GM12865 (cell line): ENCODE results near the gene IDI2.

Experiments used
- DNase-seq: peaks from one replicate; pipeline ENCODE4 v3.0.0; 2010; ENCODE audit warnings: low read depth
- H3K4me3 ChIP-seq: 2 replicates; pipeline ENCODE4 v1.5.1; 2011; ENCODE audit warnings: mild to moderate bottlenecking, low read depth, low read length, control low read depth
- CTCF ChIP-seq: IDR thresholded peaks from 2 replicates; pipeline ENCODE4 v1.5.1; 2011; ENCODE audit warnings: low read length, control low read depth, low read depth, inconsistent platforms; ENCODE audit not compliant: insufficient read depth; ENCODE audit errors: missing control alignments

The IDI2 gene

DNA sequence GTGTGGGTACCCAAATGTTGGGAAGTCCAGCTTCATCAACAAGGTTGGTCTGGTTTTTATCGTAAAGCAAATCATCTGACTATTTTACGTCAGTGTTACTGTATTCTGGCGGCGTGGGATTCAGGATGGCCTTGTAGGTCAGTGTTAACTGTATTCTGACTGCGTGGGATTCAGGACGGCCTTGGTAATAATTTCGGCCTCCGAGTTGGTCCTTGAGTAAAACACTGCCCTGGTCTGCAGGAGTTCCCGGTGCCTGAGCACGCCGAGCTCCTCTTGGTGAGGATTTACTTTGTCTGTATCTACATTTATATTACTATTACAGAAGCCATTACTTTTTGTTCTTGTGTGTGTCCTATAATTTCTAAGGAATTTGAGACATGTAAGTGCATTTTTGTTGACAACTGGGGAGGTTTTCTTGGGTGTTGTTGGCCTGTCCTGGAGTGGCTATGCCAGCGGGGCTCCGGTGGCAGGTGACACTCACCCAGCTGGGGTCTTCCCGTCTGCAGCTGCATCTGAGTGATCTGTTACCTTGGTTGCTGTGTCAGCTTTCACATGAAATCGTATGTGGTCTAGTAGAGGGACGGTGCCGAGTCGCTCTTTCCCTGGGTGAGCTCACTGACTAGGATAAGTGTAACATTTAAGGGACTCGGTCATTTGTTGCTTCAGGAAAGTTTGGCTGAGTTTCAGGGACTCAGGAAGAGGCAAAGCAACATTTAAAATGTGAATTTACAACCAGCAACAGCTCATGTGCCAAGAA lies 28.2 kb downstream of the IDI2 start:
- no peak for DNase-seq
- no peak for TF ChIP-seq CTCF
- no peak overlapping the region for H3K4me3 ChIP-seq

GRCh38 chr10:996031-996430 lies 29.6 kb downstream of the IDI2 start:
- no peak for DNase-seq
- no peak for TF ChIP-seq CTCF
- no peak overlapping the region for H3K4me3 ChIP-seq

- no peak overlapping the region for H3K4me3 ChIP-seq
- no peak for TF ChIP-seq CTCF
- no peak for DNase-seq
Observed at GRCh38 chr10:995559-995926, 30.1 kb downstream of the IDI2 start.

GRCh38 chr10:994836-995558 lies 30.7 kb downstream of the IDI2 start:
- no peak overlapping the region for H3K4me3 ChIP-seq
- DNase-seq: no peak
- no peak for TF ChIP-seq CTCF

DNA sequence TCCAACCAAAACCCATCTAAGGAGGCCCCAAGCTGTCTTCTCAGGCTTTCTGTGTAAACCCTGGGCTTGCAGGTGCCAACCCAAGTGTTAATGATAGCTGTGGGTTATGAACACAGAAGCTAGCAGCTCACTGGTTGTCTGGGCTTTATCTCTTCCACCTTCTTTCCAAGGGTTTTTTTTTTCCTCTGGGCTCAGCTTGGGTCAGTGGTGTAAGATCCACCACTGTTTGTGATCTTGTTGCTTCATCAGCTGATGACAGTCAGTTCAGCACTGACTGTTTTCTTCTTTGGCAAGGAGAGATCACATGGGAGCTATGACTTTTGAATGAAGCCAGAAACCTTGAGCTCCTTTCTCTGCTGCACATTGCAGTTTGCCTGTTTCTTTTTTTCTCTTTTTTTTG lies 32.8 kb downstream of the IDI2 start:
- no peak overlapping the region for H3K4me3 ChIP-seq
- no peak for TF ChIP-seq CTCF
- no peak for DNase-seq

DNA sequence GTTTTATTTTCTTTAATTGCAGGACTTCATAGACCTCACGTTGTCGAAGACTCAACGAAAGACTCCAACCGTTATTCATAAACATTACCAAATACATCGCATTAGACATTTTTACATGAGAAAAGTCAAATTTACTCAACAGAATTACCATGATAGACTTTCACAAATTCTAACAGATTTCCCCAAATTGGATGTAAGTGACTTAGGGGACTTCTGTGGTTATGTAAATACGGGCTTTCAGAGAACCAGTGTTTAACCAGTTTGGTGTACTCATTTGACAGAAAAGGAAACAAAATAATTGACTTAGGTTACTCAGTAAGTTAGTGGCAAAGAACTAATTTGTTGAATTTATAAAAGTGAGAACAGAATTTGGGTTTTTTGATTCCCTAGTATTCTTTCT lies 33.2 kb downstream of the IDI2 start:
- peak; percentile 47 for DNase-seq
- no peak for TF ChIP-seq CTCF

DNA sequence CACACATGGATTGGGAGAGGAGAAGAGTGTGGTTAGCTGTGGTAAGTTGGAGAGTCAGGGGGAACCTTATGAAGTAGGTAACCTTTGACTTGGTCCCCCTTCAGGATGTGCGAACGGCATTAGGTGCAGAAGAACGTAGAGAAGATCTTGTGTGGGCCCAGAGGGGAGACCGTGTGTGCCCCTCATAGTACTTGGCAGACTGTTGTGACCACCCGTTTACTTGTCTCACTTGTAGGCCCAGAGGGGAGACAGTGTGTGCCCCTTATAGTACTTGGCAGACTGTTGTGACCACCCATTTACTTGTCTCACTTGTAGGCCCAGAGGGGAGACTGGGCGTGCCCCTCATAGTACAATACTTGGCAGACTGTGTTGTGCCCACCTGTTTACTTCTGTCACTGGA lies 34.9 kb downstream of the IDI2 start:
- TF ChIP-seq CTCF: no peak
- H3K4me3 ChIP-seq: no peak overlapping the region
- DNase-seq: no peak

More for the DNA sequence above, 33.2 kb downstream of the IDI2 start:
- no peak overlapping the region for H3K4me3 ChIP-seq
